ENCODE measurements around the gene PAFAH1B1.
"Not testable (repeated sequence)": the region's sequence is repeated elsewhere in the genome, so short reads cannot be mapped to it uniquely, and the experiment has no call there.

The PAFAH1B1 gene

DNA sequence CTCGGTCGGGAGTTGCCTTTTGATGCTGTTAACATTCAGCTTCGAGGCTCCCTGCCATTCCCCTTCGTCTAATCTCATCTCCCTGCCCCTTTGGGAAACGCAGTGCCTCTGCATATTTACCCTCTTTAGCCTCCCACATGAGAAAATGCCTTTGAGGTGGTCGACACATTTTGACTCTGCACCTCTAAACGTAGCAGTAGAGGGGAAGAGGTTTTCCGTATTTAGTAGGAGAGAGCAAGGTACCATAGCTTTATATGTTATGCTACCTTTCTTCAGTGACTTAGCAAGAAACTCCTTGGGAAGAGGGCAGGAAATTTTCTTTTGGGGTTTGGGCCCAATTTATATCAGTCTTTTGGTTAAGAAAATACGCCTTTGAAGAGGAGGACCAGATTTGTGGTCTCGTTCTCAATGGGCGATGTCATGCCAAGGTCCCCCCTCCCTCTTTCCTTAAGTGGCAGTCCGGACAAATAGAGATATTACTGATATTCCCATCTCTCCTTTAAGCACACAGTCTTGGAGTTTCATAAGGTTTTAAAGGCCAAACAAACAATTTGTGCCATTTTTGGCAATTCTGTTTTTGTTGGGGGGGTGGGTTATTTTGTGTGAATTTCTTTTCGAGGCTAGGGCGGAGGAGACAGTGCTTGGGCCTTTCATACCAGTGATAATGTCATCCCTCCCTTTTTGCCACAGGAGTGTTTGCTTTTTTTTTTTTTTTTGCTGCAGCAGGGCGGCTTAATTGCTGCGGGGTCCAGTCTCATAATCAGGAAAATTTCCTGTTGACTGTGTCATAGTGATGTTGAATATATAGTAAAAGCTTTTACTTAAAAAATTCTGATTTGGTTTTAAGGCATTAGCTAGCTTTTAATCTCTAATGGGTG is 1.5 kb downstream of the PAFAH1B1 start:
- DNase-seq = peak; percentile 6

GRCh38 chr17:2595716-2596115 is 2.3 kb downstream of the PAFAH1B1 start:
- DNase-seq = no peak

GRCh38 chr17:2598166-2598565 is 4.7 kb downstream of the PAFAH1B1 start:
- no peak for DNase-seq

GRCh38 chr17:2602597-2603017 is 9.2 kb downstream of the PAFAH1B1 start:
- no peak for DNase-seq

GRCh38 chr17:2608350-2608913 is 15.0 kb downstream of the PAFAH1B1 start:
- DNase-seq = no peak

GRCh38 chr17:2609091-2609490 is 15.6 kb downstream of the PAFAH1B1 start:
- no peak for DNase-seq

GRCh38 chr17:2610195-2611175 is 17.0 kb downstream of the PAFAH1B1 start:
- no peak for DNase-seq

DNA sequence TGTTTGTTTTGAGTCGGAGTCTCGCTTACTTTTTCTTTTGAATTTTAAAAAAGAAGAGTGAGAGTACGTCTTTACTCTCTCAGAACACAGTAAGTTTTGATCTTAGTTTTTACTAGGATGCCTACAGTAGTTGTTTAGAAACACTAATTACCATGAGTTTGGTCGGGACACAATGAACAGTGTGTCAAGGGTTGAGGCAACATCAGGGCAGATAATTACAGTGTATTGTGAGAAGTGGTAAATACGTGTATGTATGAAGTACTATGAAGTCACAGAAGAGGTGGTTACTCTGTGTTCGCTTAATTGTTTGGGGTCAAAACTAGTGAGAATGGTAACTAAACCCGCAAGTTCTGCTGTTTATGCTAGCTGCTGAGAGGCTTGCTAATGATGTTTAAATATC is 18.2 kb downstream of the PAFAH1B1 start:
- no peak for DNase-seq

DNA sequence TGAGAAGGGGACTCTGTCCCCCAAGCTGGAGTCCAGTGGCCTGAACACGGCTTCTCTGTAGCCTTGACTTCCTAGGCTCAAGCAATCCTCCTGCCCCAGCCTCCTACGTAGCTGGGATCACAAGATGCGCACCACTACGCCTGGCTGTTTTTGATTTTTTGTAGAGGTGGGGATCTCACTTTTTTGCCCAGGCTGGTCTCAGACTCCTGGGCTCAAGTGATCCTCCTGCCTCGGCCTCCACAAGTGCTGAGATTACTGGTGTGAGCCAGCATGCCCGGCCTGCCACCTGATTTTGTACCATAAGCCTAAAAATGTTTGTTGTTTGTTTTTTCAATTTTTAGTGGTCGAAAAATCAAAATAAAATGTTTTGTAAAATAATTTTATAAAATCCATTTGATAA is 19.2 kb downstream of the PAFAH1B1 start:
- DNase-seq = no peak

GRCh38 chr17:2613089-2613808 is 19.8 kb downstream of the PAFAH1B1 start:
- no peak for DNase-seq

GRCh38 chr17:2615882-2616281 is 22.4 kb downstream of the PAFAH1B1 start:
- DNase-seq = no peak

DNA sequence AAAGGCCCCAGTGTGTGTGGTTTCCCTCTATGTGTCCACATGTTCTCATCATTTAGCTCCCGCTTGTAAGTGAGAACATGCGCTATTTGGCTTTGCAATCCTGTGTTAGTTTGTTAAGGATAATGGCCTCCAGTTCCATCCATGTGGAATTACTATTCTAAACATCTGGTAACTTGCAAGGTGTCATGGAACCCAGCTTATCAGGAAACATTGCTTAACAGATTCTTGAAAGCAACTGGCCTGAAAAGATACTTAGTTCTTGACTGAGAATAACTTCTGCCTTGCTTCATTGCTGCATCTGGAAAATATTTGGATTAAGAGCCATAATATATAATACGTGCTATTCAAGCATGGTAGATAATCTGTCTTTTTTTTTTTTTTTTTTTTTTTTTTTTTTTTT is 27.8 kb downstream of the PAFAH1B1 start:
- no peak for DNase-seq

- not testable (repeated sequence) for DNase-seq
These were observed 28.5 kb downstream of the PAFAH1B1 start for GRCh38 chr17:2621951-2622405.

DNA sequence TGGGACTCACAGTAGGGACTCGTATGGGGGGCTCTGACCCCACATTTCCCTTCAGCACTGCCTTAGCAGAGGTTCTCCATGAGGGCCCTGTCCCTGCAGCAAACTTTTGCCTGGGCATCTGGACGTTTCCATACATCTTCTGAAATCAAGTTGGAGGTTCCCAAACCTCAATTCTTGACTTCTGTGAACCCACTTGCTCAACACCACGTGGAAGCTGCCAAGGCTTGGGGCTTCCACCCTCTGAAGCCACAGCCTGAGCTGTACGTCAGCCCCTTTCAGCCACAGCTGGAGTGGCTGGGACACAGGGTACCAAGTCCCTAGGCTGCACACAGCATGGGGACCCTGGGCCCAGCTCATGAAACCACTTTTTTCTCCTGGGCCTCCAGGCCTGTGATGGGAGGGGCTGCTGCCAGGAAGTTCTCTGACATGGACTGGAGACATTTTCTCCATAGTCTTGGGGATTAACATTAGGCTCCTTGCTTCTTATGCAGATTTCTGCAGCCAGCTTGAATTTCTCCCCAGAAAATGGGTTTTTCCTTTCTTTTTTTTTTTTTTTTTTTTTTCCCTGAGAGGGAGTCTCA is 29.4 kb downstream of the PAFAH1B1 start:
- not testable (repeated sequence) for DNase-seq

GRCh38 chr17:2624292-2624731 is 30.9 kb downstream of the PAFAH1B1 start:
- no peak for DNase-seq

- not testable (repeated sequence) for DNase-seq
These were observed 33.3 kb downstream of the PAFAH1B1 start for GRCh38 chr17:2626626-2627219.

GRCh38 chr17:2628922-2629321 is 35.5 kb downstream of the PAFAH1B1 start:
- not testable (repeated sequence) for DNase-seq

DNA sequence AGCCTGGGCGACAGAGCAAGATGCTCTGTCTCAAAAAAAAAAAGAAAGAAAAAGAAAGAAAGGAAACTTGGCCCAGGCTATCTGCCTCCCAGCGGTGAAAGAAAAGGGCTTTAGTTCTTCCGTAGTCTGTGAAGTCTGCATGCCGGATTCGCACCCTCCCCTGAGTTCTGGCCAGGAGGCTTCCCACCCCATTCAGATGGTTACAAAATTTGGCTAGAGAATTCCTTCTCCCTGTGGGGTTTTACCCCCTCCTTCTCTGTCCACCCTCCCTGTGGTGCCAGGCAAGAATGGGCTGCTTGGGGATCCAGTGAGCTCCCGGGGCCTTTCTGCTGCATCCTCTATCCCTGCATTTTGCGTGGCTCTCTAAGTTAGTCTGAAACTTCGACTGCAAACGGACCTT is 37.8 kb downstream of the PAFAH1B1 start:
- DNase-seq = no peak

DNA sequence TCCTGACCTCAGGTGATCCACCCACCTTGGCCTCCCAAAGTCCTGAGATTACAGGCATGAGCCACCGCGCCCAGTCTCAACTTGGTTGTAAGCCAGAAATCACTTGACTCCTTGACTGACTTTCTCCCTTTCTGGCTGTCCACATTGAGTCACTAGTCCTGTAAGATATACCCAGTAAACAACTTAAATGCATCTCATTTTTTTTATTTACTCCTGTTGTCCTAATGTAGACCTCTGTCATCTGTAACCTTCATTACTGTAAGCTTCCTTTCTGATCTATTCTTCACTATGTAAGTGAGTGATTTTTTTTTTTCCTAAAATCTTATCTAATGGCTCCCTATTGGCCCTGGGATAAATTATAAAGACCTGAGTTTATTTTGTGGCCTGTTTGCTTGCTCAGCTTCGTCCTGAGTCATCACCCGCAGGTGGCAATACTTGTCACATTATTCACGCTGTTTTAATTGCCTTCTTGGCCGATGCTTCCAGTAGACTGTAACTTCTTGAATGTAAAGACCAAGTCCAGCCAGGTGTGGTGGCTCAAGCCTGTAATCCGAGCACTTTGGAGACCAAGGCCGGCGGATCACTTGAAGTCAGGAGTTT is 41.0 kb downstream of the PAFAH1B1 start:
- no peak for DNase-seq

GRCh38 chr17:2635241-2635640 is 41.8 kb downstream of the PAFAH1B1 start:
- no peak for DNase-seq

GRCh38 chr17:2635675-2636074 is 42.2 kb downstream of the PAFAH1B1 start:
- DNase-seq = no peak

Measured in activated CD4-positive, alpha-beta T cell treated with anti-CD3 and anti-CD28 coated beads, Interleukin-2, amount 50 U/mL, for 16 hours (primary cell).